ES-I3 (cell line): ENCODE measurements around the gene SETD1A.

Source experiments
- H3K36me3 ChIP-seq: 2 replicates; pipeline ENCODE4 v1.6.1; 2013; ENCODE audit warnings: mild to moderate bottlenecking, low read length, control low read depth, moderate library complexity; ENCODE audit not compliant: insufficient read depth
- H3K4me1 ChIP-seq: 2 replicates; pipeline ENCODE4 v1.6.1; 2013; ENCODE audit warnings: mild to moderate bottlenecking, control low read depth, low read length; ENCODE audit not compliant: insufficient read depth
- H3K9ac ChIP-seq: 2 replicates; pipeline ENCODE4 v1.6.1; 2013; ENCODE audit warnings: low read depth, mild to moderate bottlenecking, low read length, moderate library complexity
- H3K9me3 ChIP-seq: 2 replicates; pipeline ENCODE4 v1.6.1; 2013; ENCODE audit warnings: mild to moderate bottlenecking, low read length, moderate library complexity; ENCODE audit not compliant: control insufficient read depth, insufficient read depth

SETD1A gene

GRCh38 chr16:30957456-30958174 is at the start of gene SETD1A:
Gene SETD1A (plus strand): TSS chr16:30957754. CDS start chr16:30958732, 978 bp downstream.
- Histone ChIP-seq H3K36me3 (peaks cover 7% of the 10 kb centered on the region), H3K9me3 (no peaks in the 10 kb centered on the region), H3K9ac (peak within 1 kb of the TSS; percentile 95), H3K4me1 (no peaks in the 10 kb centered on the region; the same call in 1 of the 2 replicates)

GRCh38 chr16:30910427-30911029 is 47.0 kb upstream of the SETD1A start:
- Histone ChIP-seq H3K4me1 (no peaks in the 10 kb centered on the region; the same call in 1 of the 2 replicates), H3K9ac (no peak overlapping the region), H3K36me3 (no peaks in the 10 kb centered on the region), H3K9me3 (no peaks in the 10 kb centered on the region)

- Histone ChIP-seq H3K9me3 (no peaks in the 10 kb centered on the region), H3K4me1 (peaks cover 3% of the 10 kb centered on the region; the same call in 1 of the 2 replicates), H3K9ac (no peak overlapping the region), H3K36me3 (no peaks in the 10 kb centered on the region)
Observed at GRCh38 chr16:30912794-30913412, 44.7 kb upstream of the SETD1A start.

GRCh38 chr16:30914830-30915229 is 42.7 kb upstream of the SETD1A start:
- Histone ChIP-seq H3K4me1 (peaks cover 3% of the 10 kb centered on the region; the same call in 1 of the 2 replicates), H3K9ac (no peak overlapping the region), H3K36me3 (no peaks in the 10 kb centered on the region), H3K9me3 (no peaks in the 10 kb centered on the region)

GRCh38 chr16:30918614-30919013 is 38.9 kb upstream of the SETD1A start:
- H3K9ac ChIP-seq, result no peak overlapping the region
- peaks cover 3% of the 10 kb centered on the region; the same call in 1 of the 2 replicates for H3K4me1 ChIP-seq
- no peaks in the 10 kb centered on the region for H3K9me3 ChIP-seq
- H3K36me3 ChIP-seq, result no peaks in the 10 kb centered on the region

GRCh38 chr16:30920891-30921290 is 36.7 kb upstream of the SETD1A start:
- Histone ChIP-seq H3K9ac (no peak overlapping the region), H3K4me1 (peaks cover 3% of the 10 kb centered on the region; the same call in 1 of the 2 replicates), H3K36me3 (no peaks in the 10 kb centered on the region), H3K9me3 (no peaks in the 10 kb centered on the region)

GRCh38 chr16:30921459-30921747 is 36.2 kb upstream of the SETD1A start:
- Histone ChIP-seq H3K9me3 (no peaks in the 10 kb centered on the region), H3K4me1 (no peaks in the 10 kb centered on the region; the same call in 1 of the 2 replicates), H3K9ac (peak overlapping the region; percentile 85; the same call in 1 of the 2 replicates), H3K36me3 (no peaks in the 10 kb centered on the region)

- H3K4me1 ChIP-seq, result no peaks in the 10 kb centered on the region; the same call in 1 of the 2 replicates
- H3K36me3 ChIP-seq, result no peaks in the 10 kb centered on the region
- no peaks in the 10 kb centered on the region for H3K9me3 ChIP-seq
- peak overlapping the region; percentile 85 for H3K9ac ChIP-seq
Observed at GRCh38 chr16:30921748-30922419, 35.7 kb upstream of the SETD1A start.

- peak overlapping the region; percentile 85 for H3K9ac ChIP-seq
- H3K9me3 ChIP-seq, result no peaks in the 10 kb centered on the region
- no peaks in the 10 kb centered on the region; the same call in 1 of the 2 replicates for H3K4me1 ChIP-seq
- no peaks in the 10 kb centered on the region for H3K36me3 ChIP-seq
Observed at GRCh38 chr16:30922420-30922959, 35.1 kb upstream of the SETD1A start.

- Histone ChIP-seq H3K9me3 (no peaks in the 10 kb centered on the region), H3K9ac (peak overlapping the region; percentile 65), H3K36me3 (no peaks in the 10 kb centered on the region), H3K4me1 (no peaks in the 10 kb centered on the region; the same call in 1 of the 2 replicates)
Observed at GRCh38 chr16:30922960-30923535, 34.5 kb upstream of the SETD1A start.

GRCh38 chr16:30923554-30924075 is 33.9 kb upstream of the SETD1A start, which contains the start of gene FBXL19:
Gene FBXL19 (plus strand): TSS chr16:30923572. CDS start chr16:30925755, 2,183 bp downstream.
- no peaks in the 10 kb centered on the region for H3K36me3 ChIP-seq
- peak within 1 kb of the TSS; percentile 85 for H3K9ac ChIP-seq
- no peaks in the 10 kb centered on the region for H3K9me3 ChIP-seq
- no peaks in the 10 kb centered on the region; the same call in 1 of the 2 replicates for H3K4me1 ChIP-seq

GRCh38 chr16:30924076-30924912 is 33.3 kb upstream of the SETD1A start:
- Histone ChIP-seq H3K9ac (peak overlapping the region; percentile 49), H3K9me3 (no peaks in the 10 kb centered on the region), H3K36me3 (no peaks in the 10 kb centered on the region), H3K4me1 (no peaks in the 10 kb centered on the region; the same call in 1 of the 2 replicates)
